Stimulated activated CD4-positive, alpha-beta T cell treated with anti-CD3 and anti-CD28 coated beads, Interleukin-1b, Interleukin-23, amount 100 ng/mL, for 24 hours (primary cell): ENCODE results near the gene ZFHX3.

Source experiments
- DNase-seq, 4 experiments: peaks; one replicate each; pipeline ENCODE4 v3.0.0-alpha.2; 2020; ENCODE audit warnings: low read depth in 4 of 4, low spot score in 1 of 4

The ZFHX3 gene

GRCh38 chr16:73057291-73058210, 9.6 kb upstream of the ZFHX3 start:
- no peak for DNase-seq

GRCh38 chr16:73056921-73057290, 9.0 kb upstream of the ZFHX3 start:
- DNase-seq, result no peak

DNA sequence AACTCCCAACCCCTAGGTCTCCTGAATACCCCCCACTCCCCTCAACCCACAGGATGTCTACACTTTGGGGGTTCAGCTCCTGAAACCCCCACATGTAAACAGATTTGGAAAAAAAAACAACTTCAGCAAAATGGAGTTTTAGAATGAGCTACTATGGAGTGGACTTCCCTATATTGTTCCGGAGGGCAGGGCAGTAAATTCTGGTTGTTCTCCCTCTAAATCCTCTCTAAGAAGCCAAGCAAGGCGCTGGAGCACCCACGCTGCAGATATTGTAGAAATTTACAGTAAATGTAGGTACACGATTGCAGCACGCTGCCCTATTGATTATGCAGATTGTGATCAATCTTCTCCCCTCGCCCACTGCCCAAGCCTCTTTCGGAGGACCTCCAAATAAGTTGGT, 8.5 kb upstream of the ZFHX3 start:
- no peak for DNase-seq

DNA sequence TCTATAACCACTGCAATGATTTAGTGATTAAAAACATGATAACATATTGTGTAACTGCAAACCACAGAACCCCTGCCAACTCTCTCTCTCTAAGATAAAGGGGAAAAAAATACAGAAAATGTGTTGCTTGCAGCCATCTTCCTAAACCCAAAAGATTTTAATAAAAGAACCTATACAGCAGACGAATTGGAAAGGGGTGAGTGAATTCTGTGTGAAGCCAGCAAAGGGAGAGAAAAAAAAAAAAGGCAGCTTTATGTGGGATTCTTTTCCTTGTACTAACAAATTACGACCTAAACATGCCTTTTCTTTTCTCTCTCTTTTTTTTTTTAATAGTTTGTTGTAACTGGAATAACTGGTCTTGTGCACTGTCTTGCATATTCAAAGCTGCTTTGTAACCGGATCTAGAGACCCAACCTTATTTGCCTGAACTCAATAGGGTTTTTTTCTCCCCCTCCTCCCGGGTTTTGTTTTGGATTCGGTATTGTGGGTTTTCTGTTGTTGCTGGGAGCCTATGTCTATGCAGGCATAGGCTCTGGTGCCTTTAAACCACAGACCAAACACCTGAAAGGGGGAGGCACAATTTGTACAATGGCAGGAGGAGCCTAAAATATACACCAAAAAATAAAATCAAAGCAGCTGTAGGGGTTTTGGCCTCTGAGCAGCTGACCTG, 7.0 kb upstream of the ZFHX3 start:
- no peak for DNase-seq

- no peak for DNase-seq
Measured at GRCh38 chr16:73054498-73054812, 6.5 kb upstream of the ZFHX3 start.

DNA sequence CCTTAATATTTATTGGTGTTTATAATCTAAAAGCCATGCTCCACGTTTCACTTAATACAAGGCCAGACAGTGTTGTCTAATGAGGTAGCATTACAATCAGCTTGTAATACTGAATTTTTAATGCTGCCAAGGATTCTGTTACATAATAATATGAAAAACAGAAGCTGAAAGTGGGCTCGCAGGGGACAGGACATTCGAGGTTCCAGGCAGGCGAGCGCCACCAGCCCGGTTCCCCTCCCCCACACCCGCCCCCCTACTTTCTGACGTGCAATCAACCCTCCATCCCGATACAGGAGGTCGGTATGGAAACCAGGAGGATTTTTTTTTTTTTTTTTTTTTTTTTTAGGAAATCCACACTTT, 6.2 kb upstream of the ZFHX3 start:
- DNase-seq, result no peak

DNA sequence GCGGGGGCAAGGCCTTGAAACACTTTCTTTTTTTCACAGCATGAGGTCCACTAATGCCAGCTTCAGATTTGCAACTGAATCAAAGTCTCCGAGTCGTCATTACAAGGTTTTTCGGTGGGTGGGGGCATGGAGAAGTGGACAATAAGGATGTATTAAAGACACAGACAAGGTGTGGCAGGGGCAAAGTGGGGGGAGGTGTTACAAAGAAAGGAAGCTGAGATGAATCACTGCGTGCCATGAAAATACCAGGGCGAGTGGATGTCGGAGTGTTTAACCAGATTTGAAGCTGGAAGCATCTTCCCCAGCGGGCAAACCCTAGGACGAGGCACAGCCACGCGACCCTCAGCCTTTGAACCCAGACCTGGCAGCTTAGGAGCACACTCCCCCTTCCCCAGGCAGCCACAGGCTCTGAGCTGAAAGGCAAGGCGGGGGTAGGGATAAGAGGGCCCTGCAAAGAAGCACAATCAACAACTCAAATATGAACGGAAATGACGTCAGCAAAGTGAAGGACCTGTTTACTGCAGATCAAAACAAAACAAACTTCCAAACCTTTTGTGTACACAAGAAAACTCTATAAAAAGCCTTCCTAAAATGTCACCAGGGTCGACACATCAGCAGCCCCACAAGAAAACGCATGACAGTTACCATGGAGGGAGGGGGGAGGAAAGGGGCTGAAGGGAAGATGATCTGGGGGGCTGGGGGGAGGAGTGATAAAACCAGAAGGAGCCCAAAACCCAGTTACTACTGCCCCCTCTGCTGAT, 5.6 kb upstream of the ZFHX3 start:
- DNase-seq, result no peak

DNA sequence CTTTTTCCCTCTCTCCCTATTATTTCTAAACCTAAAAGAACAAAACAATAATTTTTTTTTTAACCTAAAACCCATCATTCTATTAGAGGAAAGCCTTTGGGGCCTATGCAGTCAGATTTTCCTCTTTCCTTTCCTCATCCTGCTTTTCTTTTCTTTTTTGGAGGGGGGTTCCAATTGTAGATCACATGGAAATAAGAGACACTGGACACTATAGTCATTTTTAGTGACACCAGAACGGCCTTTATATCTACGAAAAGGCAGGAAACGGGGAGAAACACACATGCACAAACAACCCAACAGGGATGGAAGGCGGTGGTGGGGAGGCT, 5.1 kb upstream of the ZFHX3 start:
- DNase-seq, result no peak

GRCh38 chr16:73052576-73052975, 4.6 kb upstream of the ZFHX3 start:
- DNase-seq, result no peak

DNA sequence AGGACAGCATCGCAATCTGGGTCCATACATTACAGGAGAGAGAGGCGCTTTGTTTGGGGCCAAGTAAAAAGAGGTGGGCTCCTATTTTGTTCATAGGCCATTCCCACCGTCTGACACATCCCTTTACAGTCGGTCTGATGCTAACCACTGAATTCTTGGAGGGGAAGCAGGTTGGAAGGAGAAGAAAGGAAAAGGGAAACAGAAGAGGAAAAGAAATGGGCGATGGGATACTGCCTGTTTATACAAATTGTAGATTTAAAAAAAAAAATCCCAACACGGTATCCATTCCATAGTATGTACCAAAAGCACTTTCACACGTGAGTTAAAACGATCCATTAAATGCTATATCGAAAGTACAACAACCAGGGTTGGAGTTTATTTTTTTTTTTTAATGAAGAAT, 4.0 kb upstream of the ZFHX3 start:
- DNase-seq, result no peak

DNA sequence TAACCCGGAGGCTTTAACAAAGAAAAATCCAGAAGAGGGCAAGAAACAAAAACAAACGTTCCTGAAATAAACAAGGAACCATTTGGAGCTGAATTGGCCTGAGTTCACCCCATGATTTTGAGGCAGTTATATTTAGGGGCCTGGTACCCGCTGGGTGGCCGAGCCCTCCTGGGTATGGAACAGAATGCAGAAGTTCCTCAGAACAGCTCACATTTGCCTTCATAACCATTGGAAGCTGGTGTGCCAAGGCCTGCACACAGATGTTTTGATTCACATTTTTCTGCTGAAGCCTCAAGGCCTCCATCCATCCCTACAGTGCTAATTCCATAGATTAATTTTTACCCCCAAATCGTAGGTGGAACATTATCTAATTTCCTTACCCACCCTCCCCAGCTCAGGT, 3.3 kb upstream of the ZFHX3 start:
- no peak for DNase-seq

DNA sequence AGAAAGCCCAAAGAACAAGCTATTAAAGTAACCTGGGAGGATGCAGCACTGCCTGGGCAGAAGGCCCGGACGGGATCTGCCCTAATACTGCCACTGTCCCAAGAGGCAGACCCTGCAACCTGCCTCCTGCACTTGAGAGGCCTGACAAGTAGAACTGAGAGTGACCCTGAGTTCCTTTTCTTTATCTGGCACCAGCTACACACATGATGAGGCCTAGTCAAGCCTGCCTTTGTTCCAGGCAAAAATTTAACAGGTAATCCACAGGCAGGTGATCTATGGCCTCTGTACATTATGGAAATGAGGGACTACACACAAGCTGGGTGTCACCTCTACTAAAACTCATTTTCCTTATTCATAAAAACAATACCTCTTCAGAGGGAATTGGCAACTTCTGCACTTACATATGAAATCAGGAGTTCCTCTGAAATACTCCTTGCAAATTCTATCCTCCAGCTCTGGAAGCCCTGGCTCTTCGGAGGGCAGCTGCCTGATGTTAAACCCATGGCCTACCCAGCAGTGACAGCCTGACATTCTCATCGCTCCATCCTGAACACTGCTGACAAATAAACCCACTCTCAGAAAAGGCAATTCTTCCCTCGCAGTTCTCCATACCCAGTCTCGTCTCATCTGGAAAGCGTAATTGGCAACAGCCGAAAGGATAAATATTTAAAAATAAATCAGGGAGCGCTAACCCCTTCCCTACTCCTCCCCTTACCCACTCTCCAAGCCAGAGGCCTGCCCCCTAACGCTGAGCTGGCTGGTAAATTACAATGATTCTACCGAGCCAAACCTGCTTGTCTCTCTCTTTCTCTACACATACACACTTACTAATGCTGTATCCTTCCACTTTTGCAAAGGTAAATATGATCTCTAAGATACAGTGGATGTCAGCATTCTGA, 2.5 kb upstream of the ZFHX3 start:
- no peak for DNase-seq

- no peak for DNase-seq
Measured at GRCh38 chr16:73049511-73049910, 1.6 kb upstream of the ZFHX3 start.

DNA sequence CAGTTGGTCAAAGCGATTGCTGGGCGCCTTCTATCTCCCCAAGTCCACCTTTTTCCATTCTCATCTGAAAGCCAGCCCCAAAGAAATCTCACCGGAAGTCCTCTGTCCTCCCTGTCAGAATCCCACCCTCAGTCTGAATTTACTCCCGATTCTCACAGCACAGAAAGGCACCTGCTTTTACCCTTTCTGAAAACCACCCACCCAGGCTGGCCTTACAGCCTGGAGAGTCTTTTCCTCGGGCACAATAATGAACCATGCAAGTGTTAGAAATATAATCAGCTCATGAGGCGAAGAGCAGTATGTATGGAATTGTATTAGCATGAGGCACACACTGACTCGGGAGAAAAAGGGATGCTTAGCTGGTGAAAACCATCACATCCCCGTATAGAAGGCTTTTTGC, 1.2 kb upstream of the ZFHX3 start:
- DNase-seq, result no peak

DNA sequence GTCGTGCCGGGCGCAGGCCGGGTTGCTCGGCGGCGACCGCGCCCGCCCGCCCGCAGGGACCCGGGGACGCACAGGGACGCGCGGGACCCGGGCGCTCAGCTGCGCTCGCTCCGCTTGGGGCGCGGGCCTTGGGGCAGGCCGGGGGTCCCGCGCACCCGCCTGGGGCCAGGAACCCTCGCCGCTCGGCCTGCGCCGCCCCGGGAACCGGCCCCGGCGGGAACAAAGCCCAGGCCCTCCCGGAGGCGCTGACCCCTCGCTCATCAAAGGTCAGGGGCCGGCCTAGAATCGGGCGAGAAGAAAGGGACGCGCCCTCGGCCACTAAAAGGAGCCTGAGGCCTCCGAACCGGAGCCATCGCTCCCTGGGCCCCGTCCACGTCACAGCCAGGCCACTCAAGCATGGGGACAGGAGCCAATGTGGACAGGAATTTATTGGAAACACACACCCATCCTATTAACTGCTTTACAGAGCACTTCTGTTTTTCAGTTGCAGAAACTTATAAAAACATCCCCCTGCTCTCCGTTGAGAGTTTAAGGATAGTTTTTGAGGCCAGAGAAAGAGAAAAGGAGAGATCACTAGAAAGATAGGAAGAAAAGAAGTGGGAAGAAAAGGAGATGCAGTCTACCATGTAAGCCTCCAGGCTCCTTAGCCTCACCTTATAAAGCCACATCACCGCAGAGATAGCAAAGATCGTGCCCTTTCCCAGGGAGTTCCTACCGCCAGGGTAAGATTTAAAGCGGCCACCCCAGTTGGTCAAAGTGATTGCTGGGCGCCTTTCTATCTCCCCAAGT, 558 bp upstream of the ZFHX3 start:
- DNase-seq, result no peak

- no peak for DNase-seq
Measured at GRCh38 chr16:73047221-73047535, 750 bp downstream of the ZFHX3 start.

- DNase-seq, result no peak
Measured at GRCh38 chr16:73046849-73047214, 1.1 kb downstream of the ZFHX3 start.

- no peak for DNase-seq
Measured at GRCh38 chr16:73046202-73046848, 1.6 kb downstream of the ZFHX3 start.

- DNase-seq, result no peak
Measured at GRCh38 chr16:73043828-73044467, 4.0 kb downstream of the ZFHX3 start.

DNA sequence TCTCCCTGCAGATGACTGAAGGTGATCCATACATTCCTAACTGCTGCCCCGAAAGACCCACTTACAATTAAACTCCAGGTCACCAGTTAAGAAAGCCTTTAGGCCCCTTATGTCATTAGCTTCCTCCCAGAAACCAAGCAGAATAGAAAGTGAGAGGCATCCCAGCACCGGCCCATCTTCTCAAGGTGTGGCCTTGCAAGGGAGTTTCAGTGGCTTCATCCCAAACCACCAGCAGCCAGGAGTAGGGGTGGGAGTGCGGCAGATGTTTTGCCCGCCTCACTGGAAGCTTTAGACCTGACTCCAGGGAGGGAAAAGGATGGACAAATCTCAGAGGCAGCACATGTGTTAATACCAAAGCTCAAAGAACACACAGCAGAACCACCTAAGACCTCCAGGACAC, 5.1 kb downstream of the ZFHX3 start:
- DNase-seq, result no peak
